Stimulated activated CD4-positive, alpha-beta T cell treated with anti-CD3 and anti-CD28 coated beads, Interleukin-4, amount 100 ng/mL, for 48 hours (primary cell): ENCODE results near the gene GRK4.
"Not testable (repeated sequence)": the region's sequence is repeated elsewhere in the genome, so short reads cannot be mapped to it uniquely, and the experiment has no call there.

Experiments used
- DNase-seq, 2 donors: peaks; one replicate each; pipeline ENCODE4 v3.0.0-alpha.2; 2020; ENCODE audit warnings: low read depth in 2 of 2

The GRK4 gene

GRCh38 chr4:2930758-2931511 lies 32.4 kb upstream of the GRK4 start:
- DNase-seq: no peak

DNA sequence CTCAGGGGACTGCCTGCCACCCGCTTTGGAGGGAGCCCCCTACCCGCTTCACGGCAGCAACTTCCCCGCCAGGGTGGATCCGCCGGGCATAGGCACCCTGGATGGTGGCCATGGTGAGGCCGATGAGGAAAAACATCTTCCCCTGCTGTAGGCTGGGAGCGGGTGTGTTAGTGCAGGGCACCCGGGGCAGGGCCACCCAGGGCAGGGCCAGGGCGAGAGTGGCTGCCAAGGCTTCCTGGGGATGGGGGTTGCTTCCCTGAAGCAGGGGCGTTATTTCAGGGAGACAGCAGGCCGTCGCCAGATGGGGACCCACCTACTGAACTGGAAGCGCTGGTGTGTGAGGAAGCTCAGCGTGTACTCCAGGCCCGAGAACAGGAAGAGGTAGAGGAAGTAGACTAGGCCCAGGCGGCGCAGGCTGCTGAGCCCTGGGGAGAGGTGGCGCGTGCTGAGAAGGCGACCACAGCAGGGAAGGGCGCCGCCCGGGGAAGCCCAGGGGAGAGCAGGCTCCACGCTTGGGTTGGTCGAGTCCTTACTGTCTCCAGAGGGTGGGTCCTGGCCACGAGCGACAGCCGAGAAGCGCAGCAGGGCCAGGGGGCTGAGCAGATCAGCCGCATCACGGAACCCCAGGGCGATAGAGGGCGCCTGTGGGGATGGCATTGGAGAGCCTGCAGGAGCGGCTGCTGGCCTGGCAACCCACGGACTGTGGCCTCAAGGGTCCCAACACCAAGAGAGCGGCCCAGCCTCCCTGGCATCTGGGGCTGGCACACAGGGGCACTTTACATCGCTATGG lies 31.7 kb upstream of the GRK4 start:
- DNase-seq: no peak

GRCh38 chr4:2932321-2932950 lies 30.9 kb upstream of the GRK4 start:
- DNase-seq: no peak

- DNase-seq: no peak
These were observed 30.3 kb upstream of the GRK4 start for GRCh38 chr4:2932951-2933565.

- no peak for DNase-seq
These were observed 29.8 kb upstream of the GRK4 start for GRCh38 chr4:2933566-2934076.

GRCh38 chr4:2934077-2934812 lies 29.1 kb upstream of the GRK4 start:
- DNase-seq: no peak

GRCh38 chr4:2934813-2935761 lies 28.3 kb upstream of the GRK4 start:
- DNase-seq: peak; percentile 96 to 99

DNA sequence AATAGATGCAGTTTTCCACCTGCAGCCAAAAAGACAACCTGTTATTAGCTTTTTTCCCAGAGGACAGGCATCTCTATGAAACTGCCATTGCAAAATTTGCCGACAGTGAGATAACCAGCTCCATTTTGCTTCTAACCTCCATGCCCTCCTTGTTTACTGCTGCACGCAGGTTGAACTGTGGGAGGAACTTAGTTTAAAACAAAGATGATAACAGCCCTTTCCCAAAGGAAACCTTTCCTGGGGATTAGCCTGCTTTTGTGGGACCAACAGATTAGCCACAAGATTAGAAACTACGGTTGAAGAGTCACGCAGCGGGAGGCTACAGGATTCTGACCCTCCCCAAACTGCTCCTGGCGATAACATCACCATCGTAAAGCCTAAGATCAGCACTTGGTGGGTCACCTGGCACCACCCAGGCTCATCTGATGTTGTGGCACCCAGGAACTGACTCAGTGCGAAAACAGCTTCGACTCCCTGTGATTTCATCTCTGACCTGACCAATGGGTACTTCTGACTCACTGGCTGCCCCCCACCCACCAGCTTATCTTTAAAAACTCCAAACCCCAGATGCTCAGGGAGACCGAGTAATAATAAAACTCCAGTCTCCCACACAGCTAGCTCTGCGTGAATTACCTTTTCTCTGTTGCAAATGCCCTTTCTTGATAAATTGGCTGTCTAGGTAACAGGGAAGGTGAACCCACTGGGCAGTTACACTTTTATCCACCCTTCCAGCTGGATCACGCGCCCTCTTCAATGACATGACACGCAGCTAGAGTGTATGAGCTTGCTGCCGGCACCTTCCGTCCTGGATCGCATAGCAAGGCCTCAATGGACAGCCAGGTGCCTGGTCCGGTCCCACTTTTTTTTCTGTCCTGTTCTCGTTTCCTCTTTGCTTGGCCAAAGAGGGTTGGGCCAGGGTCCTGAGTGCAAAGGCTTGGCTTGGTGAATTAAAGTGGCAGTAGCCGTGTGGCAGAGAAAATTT lies 27.3 kb upstream of the GRK4 start:
- peak; percentile 55 to 80 for DNase-seq

GRCh38 chr4:2936773-2937145 lies 26.6 kb upstream of the GRK4 start:
- DNase-seq: peak; percentile 47 to 65

GRCh38 chr4:2937146-2937857 lies 26.1 kb upstream of the GRK4 start:
- DNase-seq: no peak

GRCh38 chr4:2937986-2938385 lies 25.4 kb upstream of the GRK4 start:
- DNase-seq: no peak

DNA sequence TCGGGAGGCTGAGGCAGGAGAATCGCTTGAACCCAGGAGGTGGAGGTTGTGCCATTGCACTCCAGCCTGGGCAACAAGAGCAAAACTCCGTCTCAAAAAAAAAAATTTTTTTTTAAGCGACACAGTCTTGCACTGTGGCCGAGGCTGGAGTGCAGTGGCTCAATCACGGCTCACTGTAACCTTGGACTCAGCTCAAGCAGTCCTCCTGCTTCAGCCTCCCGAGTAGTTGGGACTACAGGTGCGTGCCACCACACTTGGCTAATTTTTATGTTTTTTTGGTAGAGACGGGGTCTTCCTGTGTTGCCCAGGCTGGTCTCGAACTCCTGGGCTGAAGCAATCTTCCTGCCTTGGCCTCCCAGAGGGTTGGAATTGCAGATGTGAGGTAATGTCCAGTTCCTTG lies 25.0 kb upstream of the GRK4 start:
- not testable (repeated sequence) for DNase-seq

DNA sequence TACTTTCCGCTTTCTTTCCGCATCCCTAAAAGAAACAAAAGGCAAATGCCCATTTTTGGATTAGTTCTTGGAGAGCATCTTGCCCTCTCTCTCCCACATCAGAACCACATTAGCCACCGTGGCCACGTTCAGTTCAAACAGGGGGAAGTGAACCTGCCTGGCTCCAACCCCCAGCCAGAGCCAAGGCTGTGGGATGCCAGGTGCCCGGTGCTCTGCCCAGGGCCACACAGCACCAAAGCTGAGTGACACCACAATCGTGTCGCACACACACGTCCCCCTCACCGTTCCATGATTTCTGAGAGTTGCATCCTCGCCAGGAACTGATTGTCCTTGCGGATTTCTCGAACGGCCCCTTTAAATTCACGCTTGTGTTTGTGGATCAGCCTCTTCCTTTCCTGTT lies 24.5 kb upstream of the GRK4 start:
- DNase-seq: no peak

GRCh38 chr4:2939383-2940243 lies 23.8 kb upstream of the GRK4 start:
- DNase-seq: no peak

- no peak for DNase-seq
These were observed 22.9 kb upstream of the GRK4 start for GRCh38 chr4:2940267-2941137.
